Coronary artery (tissue), 2 donors: ENCODE data around the gene GCSAM.

Experiments
- DNase-seq: peaks from one replicate; pipeline ENCODE4 v3.0.0-alpha.2; 2017; ENCODE audit warnings: low spot score
- H3K27ac ChIP-seq, 2 donors: fragments of 200-600 bp; sonication (generic); one replicate each; pipeline ENCODE4 v1.5.1; 2016 to 2019
- H3K4me3 ChIP-seq: fragments of 200-600 bp; sonication (generic); 2 replicates; pipeline ENCODE4 v1.5.1; 2016; ENCODE audit warnings: mild to moderate bottlenecking, moderate library complexity
- TF ChIP-seq, protein P1 (sequence below): fragments of 200-600 bp; sonication (generic); IDR thresholded peaks from one replicate; pipeline ENCODE4 v1.5.1; 2019; ENCODE audit warnings: antibody characterized with exemption

The GCSAM gene

DNA sequence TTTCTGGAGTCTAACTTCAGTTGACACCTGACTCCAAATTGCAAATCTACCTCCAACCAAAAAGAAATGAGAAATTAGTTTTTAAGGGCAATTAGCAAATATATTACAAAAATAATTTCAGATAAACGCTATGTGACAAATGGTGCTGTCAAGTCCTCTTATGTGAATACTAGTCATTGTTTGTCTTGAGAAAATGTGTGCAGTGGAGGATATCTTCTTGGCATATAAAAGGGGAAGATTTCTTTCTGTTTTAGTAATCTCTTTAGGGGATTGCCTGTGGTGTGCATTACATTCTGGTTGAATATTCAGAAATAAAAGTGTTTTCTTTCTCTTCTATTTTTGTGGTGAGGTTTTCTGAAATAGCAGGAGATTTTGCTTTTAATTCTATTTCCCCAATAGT is 3.0 kb upstream of the GCSAM start:
- no peak overlapping the region for H3K4me3 ChIP-seq
- no peak for DNase-seq
- H3K27ac ChIP-seq, result no peak overlapping the region
- TF ChIP-seq, protein P1, sequence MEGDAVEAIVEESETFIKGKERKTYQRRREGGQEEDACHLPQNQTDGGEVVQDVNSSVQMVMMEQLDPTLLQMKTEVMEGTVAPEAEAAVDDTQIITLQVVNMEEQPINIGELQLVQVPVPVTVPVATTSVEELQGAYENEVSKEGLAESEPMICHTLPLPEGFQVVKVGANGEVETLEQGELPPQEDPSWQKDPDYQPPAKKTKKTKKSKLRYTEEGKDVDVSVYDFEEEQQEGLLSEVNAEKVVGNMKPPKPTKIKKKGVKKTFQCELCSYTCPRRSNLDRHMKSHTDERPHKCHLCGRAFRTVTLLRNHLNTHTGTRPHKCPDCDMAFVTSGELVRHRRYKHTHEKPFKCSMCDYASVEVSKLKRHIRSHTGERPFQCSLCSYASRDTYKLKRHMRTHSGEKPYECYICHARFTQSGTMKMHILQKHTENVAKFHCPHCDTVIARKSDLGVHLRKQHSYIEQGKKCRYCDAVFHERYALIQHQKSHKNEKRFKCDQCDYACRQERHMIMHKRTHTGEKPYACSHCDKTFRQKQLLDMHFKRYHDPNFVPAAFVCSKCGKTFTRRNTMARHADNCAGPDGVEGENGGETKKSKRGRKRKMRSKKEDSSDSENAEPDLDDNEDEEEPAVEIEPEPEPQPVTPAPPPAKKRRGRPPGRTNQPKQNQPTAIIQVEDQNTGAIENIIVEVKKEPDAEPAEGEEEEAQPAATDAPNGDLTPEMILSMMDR, result no peak

DNA sequence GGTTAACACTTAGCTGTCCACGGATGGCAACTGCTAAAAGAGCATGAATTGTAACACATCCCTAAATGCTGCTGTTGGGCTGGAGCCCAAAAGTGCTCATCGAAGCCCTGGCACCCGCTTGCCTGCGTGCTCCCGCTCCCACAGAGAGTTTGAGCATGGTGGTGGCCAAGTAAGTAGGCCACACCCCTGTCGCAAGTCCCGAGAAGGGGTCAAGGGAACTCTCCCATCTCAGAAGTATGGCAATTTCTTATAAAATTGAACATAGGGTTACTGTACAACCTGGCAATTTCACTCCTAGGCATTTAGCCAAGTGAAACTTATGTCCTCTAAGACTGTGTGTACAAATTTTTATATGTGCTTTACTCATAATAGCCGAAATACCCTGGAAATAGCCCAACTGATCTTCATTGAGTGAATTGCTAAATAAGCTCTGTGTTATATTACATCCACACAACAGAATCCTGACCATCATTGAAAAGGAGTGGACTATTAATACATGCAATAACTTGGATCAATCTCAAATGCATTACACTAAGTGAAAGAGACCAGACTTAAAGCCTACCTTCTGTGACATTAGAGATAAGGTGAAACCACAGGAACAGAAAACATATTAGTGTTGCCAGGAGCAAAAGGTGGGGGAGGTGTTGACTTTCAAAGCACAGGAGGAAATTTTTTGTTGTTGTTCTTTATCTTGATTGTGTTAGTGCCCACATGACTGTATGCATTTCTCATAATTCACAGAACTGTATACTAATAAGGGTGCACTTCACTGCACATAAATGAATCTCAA is 1.5 kb upstream of the GCSAM start:
- TF ChIP-seq, protein P1, result no peak
- DNase-seq, result no peak
- Histone ChIP-seq H3K27ac (no peak overlapping the region), H3K4me3 (no peak overlapping the region)

DNA sequence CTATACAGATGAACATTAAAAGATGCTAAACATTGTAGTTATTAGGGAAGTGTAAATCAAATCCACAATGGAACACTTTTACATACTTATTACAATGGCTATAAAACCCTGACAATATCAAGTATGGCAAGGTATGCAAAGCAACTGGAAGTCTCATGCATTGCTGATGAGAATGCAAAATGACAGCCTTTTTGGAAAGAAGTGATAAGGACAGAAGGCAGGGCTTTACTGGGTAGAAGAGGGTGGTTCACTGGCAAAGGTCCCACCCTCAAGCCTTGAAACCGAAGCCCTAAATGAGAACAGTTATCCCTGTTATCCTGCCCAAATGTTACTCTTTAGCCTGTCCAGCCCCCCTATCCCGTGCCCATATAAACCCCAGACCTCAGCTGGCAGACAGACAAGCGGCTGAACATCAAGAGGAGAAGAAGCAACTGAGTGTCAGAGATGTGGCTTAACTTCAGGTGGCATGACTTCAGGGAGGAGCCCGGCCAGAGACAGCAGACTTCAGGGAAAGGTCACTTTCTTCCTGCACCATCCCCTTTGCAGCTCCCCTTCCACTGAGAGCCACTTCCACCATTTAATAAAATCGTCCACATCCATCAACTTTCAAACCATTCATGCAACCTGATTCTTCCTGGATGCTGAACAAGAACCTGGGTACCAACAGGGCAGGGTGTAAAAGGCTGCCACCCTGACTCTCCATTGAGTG is 732 bp upstream of the GCSAM start:
- H3K4me3 ChIP-seq, result no peak overlapping the region
- TF ChIP-seq, protein P1, result no peak
- DNase-seq, result no peak
- H3K27ac ChIP-seq, result no peak overlapping the region

DNA sequence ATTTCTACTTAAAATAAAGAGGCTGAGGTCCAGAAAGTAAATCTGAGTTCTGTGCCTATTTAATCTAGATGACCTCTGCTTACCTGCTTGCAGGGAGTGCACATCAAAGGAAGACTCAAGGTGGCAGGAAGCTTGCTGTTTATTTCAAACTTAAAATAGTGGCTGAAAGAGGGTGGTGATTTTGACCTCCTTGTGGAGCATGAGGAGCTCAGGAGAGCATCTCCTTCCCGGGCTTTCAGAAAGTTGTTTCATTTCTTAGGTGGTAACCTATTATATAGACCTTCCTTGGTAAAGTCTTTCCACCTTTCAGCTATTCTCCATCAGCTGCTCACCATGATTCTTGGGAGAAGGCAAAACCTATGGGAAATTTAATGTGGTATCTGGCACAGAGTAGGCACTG is 494 bp downstream of the GCSAM start:
- DNase-seq, result no peak
- Histone ChIP-seq H3K27ac (no peak overlapping the region), H3K4me3 (no peak overlapping the region)
- TF ChIP-seq, protein P1, result no peak

DNA sequence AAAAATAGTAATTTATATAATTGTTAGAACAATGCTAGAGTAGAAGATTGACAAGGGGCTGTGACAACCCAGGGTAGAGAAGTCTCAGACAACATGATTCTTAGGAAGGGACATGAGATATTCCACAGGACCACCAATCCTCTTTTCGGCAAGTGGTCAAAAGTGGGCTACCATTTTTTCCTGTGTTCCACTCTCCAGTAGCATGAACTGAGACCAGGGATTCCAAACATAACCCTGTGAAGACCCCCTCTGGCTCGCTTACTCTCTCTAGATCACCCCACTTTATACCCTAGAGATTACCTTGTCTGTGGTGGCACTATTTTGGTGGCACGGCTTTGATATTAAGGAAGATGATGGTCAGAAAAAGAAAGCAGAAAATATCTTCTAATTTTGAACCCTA is 960 bp downstream of the GCSAM start:
- no peak for DNase-seq
- H3K4me3 ChIP-seq, result no peak overlapping the region
- H3K27ac ChIP-seq, result no peak overlapping the region
- TF ChIP-seq, protein P1, result no peak

DNA sequence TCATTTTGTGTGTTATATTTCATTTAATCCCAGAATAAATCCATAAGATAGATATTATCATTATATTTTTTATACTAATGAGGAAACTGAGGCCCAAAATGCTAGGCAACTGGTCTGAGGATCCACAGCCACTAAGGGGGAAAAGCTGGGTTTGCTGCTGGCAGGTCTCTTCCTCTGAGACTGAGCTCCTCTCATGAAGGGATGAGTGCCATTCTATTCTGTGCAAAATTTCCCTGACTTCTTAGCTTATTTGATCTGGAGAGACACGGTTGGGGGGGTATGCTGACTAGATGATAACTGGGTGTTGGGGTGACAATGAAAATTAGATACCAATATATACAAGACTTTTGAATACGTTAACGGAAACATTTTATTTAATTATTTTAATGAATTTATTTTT is 1.9 kb downstream of the GCSAM start:
- H3K4me3 ChIP-seq, result no peak overlapping the region
- no peak overlapping the region for H3K27ac ChIP-seq
- no peak for DNase-seq
- TF ChIP-seq, protein P1, result no peak

DNA sequence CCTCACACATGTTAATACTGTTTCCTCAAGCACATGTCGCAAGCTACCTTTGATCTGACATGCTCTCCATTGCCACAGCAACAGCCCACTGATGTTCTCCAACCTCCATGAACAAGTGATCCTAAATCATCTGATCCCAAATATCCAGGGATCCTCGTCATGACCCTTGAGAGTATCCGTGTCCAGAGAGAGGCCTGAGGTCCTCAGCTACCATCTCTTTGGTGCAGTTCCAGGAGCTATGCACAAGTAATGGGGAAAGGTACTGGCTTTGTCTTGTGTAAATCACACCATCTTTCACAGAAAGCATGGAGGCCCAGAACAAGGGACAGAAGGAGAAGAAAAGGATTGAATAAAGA is 2.4 kb downstream of the GCSAM start:
- DNase-seq, result no peak
- TF ChIP-seq, protein P1, result no peak
- Histone ChIP-seq H3K27ac (no peak overlapping the region), H3K4me3 (no peak overlapping the region)
